Tibial nerve (tissue), 4 donors: ENCODE results near the gene PHYH.

Source experiments
- CTCF ChIP-seq, 5 experiments: fragments of 200-600 bp in 3 of 5; fragments of 450-650 bp in 2 of 5; sonication (generic) in 3 of 5; IDR thresholded peaks; one replicate each; pipeline ENCODE4 v1.5.1; 2016 to 2019; ENCODE audit warnings: antibody characterized with exemption in 5 of 5, mild to moderate bottlenecking in 3 of 5, moderate library complexity in 2 of 5
- EP300 ChIP-seq, 2 donors: sonication (generic); formaldehyde crosslinking; IDR thresholded peaks; one replicate each; pipeline ENCODE4 v1.6.1; 2017; ENCODE audit warnings: antibody characterized with exemption in 2 of 2, mild to moderate bottlenecking in 1 of 2
- POLR2A ChIP-seq, 2 donors: fragments of 450-650 bp; IDR thresholded peaks; one replicate each; pipeline ENCODE4 v1.6.1; 2017; ENCODE audit warnings: antibody characterized with exemption in 2 of 2, mild to moderate bottlenecking in 2 of 2, moderate library complexity in 2 of 2

DNA sequence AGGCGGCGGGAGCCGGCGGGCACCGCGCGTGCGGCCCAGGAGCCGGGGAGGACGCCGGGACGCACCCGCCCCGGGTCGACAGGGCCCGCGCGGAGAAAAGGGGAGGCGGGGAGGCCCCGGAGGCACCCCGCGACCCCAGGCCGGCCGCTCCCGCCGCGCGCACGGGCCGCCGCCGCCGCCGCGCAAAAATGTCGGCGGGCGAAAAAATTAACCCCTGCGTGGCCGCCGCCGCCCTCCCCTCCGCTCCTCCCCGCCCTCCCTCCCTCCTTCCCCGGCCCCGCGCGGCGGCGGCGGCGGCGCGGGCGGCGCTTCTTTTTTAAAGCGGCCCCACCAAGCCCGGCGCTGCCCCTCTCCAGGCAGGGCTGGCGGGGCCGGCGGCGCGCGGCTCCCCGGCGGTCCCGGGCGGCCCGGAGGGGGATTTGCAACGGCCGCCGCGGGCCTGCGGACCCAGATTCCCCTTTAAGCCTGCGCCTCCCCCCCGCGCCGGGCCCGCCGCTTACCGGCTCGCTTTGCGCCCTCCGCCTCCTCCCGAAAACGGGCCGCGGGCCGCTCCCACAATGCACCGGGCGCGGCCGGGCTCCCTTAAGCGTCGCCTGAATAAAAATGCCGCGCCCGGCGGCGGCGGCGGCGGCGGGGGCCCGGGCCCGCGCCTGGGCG is 47.8 kb upstream of the PHYH start:
- TF ChIP-seq POLR2A (IDR thresholded peaks at IDR 0.05): no peak
- TF ChIP-seq CTCF (IDR thresholded peaks at IDR 0.05): peak in 1 of 5 experiments; percentile 18
- TF ChIP-seq EP300 (IDR thresholded peaks at IDR 0.05): no peak
